Natural killer cell (primary cell): Measurements from ENCODE around the gene HBE1. TPM values are rescaled to one million over a fixed set of nuclear protein-coding genes. Genes with fewer than 3 reads are reported as not detected.
"Not testable (repeated sequence)": the region's sequence is repeated elsewhere in the genome, so short reads cannot be mapped to it uniquely, and the experiment has no call there.

Source experiments
- ATAC-seq, 3 donors: fragments of 150-1000 bp in 2 of 3; fragments of 200-7000 bp in 1 of 3; cut with Tn5 transposase; 1 replicate in 1 of 3; 2 replicates in 2 of 3; pipeline ENCODE4 v1.10.0; 2021; ENCODE audit warnings: mild to moderate bottlenecking in 2 of 3, moderate library complexity in 2 of 3
- DNase-seq, 2 donors: peaks; one replicate each; pipeline versions ENCODE4 v3.0.0 to v3.0.0-alpha.2; 2013 to 2021; ENCODE audit warnings: mixed read lengths in 1 of 2
- H3K27ac ChIP-seq: one replicate; pipeline ENCODE4 v1.5.1; 2013; ENCODE audit warnings: mild to moderate bottlenecking, low read length
- H3K27me3 ChIP-seq: one replicate; pipeline ENCODE4 v1.6.1; 2013; ENCODE audit warnings: low read length; ENCODE audit not compliant: control insufficient read depth, insufficient read depth
- H3K36me3 ChIP-seq: one replicate; pipeline ENCODE4 v1.6.1; 2013; ENCODE audit warnings: low read length; ENCODE audit not compliant: control insufficient read depth, insufficient read depth
- H3K4me1 ChIP-seq: one replicate; pipeline ENCODE4 v1.6.1; 2013; ENCODE audit warnings: low read length; ENCODE audit not compliant: control insufficient read depth, insufficient read depth
- H3K4me3 ChIP-seq: one replicate; pipeline ENCODE4 v1.5.1; 2013; ENCODE audit warnings: low read length
- H3K9me3 ChIP-seq: one replicate; pipeline ENCODE4 v1.6.1; 2013; ENCODE audit warnings: low read length; ENCODE audit not compliant: control insufficient read depth, insufficient read depth
- H3K27ac Mint-ChIP-seq, 2 donors: one replicate each; pipeline ENCODE4 v1.8.0; 2022; ENCODE audit warnings: mild to moderate bottlenecking in 2 of 2, mixed read lengths in 2 of 2, moderate library complexity in 1 of 2
- H3K27me3 Mint-ChIP-seq, 2 donors: one replicate each; pipeline ENCODE4 v1.8.0; 2022; ENCODE audit warnings: low read depth in 2 of 2, mixed read lengths in 2 of 2
- H3K36me3 Mint-ChIP-seq: one replicate; pipeline ENCODE4 v1.8.0; 2022; ENCODE audit warnings: mixed read lengths
- H3K4me1 Mint-ChIP-seq, 2 donors: one replicate each; pipeline ENCODE4 v1.8.0; 2022; ENCODE audit warnings: mixed read lengths in 2 of 2
- H3K4me3 Mint-ChIP-seq: one replicate; pipeline ENCODE4 v1.8.0; 2022; ENCODE audit warnings: mild to moderate bottlenecking, moderate library complexity, mixed read lengths
- H3K9me3 Mint-ChIP-seq, 2 donors: one replicate each; pipeline ENCODE4 v1.8.0; 2022; ENCODE audit warnings: mixed read lengths in 2 of 2
- WGBS: methylation state at CpG from one replicate; pipeline ENCODE4 v1.1.7; 2013; ENCODE audit warnings: missing lambda C conversion rate; ENCODE audit not compliant: insufficient coverage; 5-methylcytosine and 5-hydroxymethylcytosine counted together
- intact Hi-C: fragments of 100-400 bp; cut with micrococcal nuclease; formaldehyde crosslinking; loops from one replicate; pipeline ENCODE4 v1.14.2; 2022
- total RNA-seq, 4 donors: library from RNA; stranded (reverse); fragments of 120-200 nt in 1 of 4; gene quantifications; one replicate each; pipeline versions ENCODE4 v1.2.3 to v1.2.4, GENCODE V29; 2013 to 2022
- TF ChIP-seq, protein P1 (sequence below): fragments of 200-600 bp; IDR thresholded peaks from one replicate; pipeline ENCODE4 v1.8.0; 2022; ENCODE audit warnings: antibody characterized with exemption

HBE1 gene
- total RNA-seq, result not detected
- not detected for total RNA-seq (2013)

DNA sequence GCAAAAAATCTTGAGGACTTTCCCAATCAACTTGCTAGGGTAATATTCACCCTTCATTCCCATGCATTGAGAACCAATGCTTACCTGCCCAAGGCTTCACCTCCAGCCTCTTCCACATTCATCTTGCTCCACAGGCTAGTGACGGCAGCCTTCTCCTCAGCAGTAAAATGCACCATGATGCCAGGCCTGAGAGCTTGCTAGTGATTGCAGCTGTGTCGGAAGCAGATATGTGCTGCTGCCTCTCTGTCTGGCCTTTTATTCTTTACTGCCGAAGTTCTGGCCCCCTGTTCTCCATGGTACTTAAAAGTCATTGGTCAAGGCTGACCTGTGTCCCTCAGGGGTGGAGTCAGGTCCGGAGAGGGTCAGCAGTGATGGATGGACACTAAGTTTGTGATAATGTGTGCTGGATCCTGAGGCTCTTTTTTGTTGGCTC, at the start of gene HBE1:
HBE1 (minus strand) TSS at position 231 of the 433 bp plus-strand sequence; CDS start at position 176, 55 bp downstream.
- no peaks in the 10 kb centered on the region for H3K4me1 Mint-ChIP-seq
- 89% methylated on average over 4 of the region's 4 CpGs for WGBS
- TF ChIP-seq, protein P1, sequence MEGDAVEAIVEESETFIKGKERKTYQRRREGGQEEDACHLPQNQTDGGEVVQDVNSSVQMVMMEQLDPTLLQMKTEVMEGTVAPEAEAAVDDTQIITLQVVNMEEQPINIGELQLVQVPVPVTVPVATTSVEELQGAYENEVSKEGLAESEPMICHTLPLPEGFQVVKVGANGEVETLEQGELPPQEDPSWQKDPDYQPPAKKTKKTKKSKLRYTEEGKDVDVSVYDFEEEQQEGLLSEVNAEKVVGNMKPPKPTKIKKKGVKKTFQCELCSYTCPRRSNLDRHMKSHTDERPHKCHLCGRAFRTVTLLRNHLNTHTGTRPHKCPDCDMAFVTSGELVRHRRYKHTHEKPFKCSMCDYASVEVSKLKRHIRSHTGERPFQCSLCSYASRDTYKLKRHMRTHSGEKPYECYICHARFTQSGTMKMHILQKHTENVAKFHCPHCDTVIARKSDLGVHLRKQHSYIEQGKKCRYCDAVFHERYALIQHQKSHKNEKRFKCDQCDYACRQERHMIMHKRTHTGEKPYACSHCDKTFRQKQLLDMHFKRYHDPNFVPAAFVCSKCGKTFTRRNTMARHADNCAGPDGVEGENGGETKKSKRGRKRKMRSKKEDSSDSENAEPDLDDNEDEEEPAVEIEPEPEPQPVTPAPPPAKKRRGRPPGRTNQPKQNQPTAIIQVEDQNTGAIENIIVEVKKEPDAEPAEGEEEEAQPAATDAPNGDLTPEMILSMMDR, result no peak
- H3K9me3 Mint-ChIP-seq, result no peaks in the 10 kb centered on the region
- Histone ChIP-seq H3K4me3 (no peak within 1 kb of the TSS), H3K27ac (no peak within 1 kb of the TSS), H3K4me1 (no peaks in the 10 kb centered on the region), H3K27me3 (no peaks in the 10 kb centered on the region), H3K9me3 (no peaks in the 10 kb centered on the region), H3K36me3 (no peaks in the 10 kb centered on the region)
- no peaks in the 10 kb centered on the region for H3K27me3 Mint-ChIP-seq
- no peak for DNase-seq
- no peak within 1 kb of the TSS for H3K27ac Mint-ChIP-seq
- ATAC-seq, result no peak
- H3K36me3 Mint-ChIP-seq, result no peaks in the 10 kb centered on the region
- intact Hi-C loops, result no loop called here
- no peak within 1 kb of the TSS for H3K4me3 Mint-ChIP-seq

DNA sequence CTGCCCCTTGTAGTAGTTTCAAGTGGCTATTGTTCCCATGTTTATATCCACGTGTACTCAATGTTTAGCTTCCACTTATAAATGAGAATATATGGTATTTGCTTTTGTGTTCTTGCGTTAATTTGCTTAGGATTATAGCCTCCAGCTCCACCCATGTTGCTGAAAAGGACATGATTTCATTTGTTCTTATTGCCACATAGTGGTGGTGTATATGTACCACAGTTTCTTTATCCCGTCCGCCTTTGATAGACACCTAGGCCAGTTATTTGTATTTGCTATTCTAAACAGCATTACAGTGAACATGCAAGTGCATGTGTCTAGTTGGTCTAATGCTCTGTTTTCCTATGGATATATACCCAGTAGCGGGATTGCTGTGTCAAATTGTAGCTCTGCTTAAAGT, 47.5 kb upstream of the HBE1 start:
- H3K4me1 ChIP-seq, result no peaks in the 10 kb centered on the region
- H3K4me1 Mint-ChIP-seq, result no peaks in the 10 kb centered on the region
- H3K36me3 Mint-ChIP-seq, result no peaks in the 10 kb centered on the region
- DNase-seq (no peak), ATAC-seq (no peak)
- no peaks in the 10 kb centered on the region for H3K36me3 ChIP-seq
- no peak overlapping the region for H3K27ac Mint-ChIP-seq
- intact Hi-C loops, result no loop called here
- WGBS, result 83% methylated on average over 4 of the region's 5 CpGs
- TF ChIP-seq, protein P1, result no peak
- H3K9me3 ChIP-seq, result no peaks in the 10 kb centered on the region
- H3K27me3 Mint-ChIP-seq, result no peaks in the 10 kb centered on the region
- H3K27me3 ChIP-seq, result no peaks in the 10 kb centered on the region
- no peak overlapping the region for H3K27ac ChIP-seq
- peaks cover 0 to 3% of the 10 kb centered on the region in 2 donors for H3K9me3 Mint-ChIP-seq
- no peak overlapping the region for H3K4me3 ChIP-seq
- H3K4me3 Mint-ChIP-seq, result no peak overlapping the region

DNA sequence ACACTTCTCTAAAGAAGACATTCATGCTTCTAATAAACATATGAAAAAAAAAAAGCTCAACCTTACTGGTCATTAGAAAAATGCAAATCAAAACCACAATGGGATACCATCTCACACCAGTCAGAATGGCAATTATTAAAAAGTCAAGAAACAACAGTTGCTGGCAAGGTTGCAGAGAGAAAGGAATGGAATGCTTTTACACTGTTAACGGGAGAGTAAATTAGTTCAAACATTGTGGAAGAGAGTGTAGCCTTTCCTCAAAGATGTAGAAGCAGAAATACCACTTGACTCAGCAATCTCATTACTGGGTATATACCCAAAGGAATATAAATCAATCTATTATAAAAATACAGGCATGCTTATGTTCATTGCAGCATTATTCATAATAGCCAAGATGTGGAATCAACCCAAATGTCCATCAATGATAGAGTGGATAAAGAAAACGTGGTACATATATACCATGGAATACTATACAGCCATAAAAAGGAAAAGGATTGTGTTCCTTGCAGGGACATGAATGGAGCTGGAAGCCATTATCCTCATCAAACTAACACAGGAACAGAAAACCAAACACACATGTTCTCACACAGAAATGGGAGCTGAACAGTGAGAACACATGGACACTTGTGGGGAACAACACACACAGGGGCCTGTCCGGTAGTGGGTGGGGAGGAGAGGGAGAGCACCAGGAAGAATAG, 43.7 kb upstream of the HBE1 start:
- H3K27ac ChIP-seq, H3K4me3 Mint-ChIP-seq, H3K9me3 Mint-ChIP-seq, H3K9me3 ChIP-seq, H3K4me1 Mint-ChIP-seq, H3K36me3 Mint-ChIP-seq, H3K4me1 ChIP-seq, ATAC-seq, intact Hi-C loops, DNase-seq, H3K27ac Mint-ChIP-seq, H3K4me3 ChIP-seq, H3K27me3 ChIP-seq, H3K27me3 Mint-ChIP-seq, H3K36me3 ChIP-seq: not testable (repeated sequence)
- WGBS, result no CpG with 5 or more reads among the region's 3 CpGs

DNA sequence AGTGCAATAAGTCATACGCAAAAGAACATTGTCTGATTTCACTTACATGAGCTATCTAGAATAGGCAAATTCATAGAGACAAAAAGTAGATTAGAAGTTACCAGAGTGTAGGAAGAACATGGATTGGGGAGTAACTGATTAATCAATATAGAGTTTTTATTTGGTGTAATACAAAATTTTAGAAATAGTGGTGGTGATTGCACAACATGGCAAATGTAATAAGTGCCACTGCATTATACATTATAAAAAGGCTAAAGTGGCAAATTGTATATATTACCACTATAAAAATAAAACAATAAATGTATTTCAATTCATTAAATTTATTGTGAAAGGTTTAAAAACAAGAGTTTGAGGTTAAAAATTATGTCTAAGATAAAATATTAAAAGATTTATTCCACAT, 40.7 kb upstream of the HBE1 start:
- peaks cover 0 to 5% of the 10 kb centered on the region in 2 donors for H3K27me3 Mint-ChIP-seq
- H3K36me3 Mint-ChIP-seq, result no peaks in the 10 kb centered on the region
- no peaks in the 10 kb centered on the region for H3K36me3 ChIP-seq
- ATAC-seq (no peak), DNase-seq (no peak)
- intact Hi-C loops, result no loop called here
- no peaks in the 10 kb centered on the region for H3K27me3 ChIP-seq
- no peak overlapping the region for H3K4me3 Mint-ChIP-seq
- no peak overlapping the region for H3K27ac ChIP-seq
- WGBS, result no CpG with 5 or more reads among the region's 1 CpG
- no peak overlapping the region for H3K27ac Mint-ChIP-seq
- no peaks in the 10 kb centered on the region for H3K4me1 Mint-ChIP-seq
- H3K4me3 ChIP-seq, result no peak overlapping the region
- peaks cover 0 to 4% of the 10 kb centered on the region in 2 donors for H3K9me3 Mint-ChIP-seq
- no peaks in the 10 kb centered on the region for H3K9me3 ChIP-seq
- TF ChIP-seq, protein P1, result no peak
- no peaks in the 10 kb centered on the region for H3K4me1 ChIP-seq
